ENCODE results near the gene KIF21A.

- TF ChIP-seq POLR2AphosphoS5 (IDR thresholded peaks at IDR 0.05; ENCODE audit: borderline replicate concordance, low read depth, low read length) (no peak), EZH2 (IDR thresholded peaks at IDR 0.05) (no peak), FOXP2 (optimal IDR thresholded peaks at IDR 0.05; ENCODE audit: control extremely low read depth, extremely low read length, insufficient read depth) (no peak)
These were observed 133.4 kb downstream of the KIF21A start for GRCh38 chr12:39309516-39309915.
